ENCODE results near the gene HRH2.

The HRH2 gene

DNA sequence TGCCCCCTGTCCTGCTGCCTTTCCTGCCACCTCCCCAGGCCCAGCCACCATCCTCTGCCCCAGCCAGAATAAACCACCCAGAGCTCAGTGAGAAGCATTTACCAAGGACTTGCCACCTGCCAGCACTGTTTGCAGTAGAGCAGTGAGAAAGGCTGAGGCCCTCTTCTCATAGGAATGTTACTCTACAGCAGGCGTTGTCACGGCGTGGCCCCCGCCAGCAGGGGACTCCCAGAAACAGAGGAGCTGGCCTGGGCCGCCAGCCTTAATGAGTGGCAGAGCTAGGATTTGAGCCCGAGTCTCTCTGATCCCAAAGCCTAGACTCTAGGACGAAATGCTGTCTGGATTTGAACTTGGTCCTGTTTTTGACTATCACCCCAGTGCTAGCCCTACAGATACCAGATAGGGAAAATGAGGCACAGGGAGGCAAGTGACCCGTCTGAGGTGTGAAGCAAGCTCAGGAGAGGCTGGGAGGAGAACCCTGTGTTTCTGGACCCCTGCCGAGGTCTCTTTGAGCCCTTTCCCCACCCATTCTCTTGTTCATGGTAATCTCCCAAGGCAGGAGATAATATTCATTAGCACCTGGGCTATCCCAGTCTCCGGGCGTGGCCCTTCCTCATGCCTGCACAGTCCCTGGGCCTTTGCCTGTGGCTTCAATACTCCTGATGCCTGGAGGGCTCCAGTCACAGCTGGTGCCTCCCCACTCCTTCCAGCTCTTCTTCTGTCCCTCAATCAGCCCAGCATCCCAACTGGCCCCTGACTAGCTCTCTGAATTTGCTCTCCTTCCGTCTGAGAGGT is 30.7 kb downstream of the HRH2 start:
- no peak overlapping the region for H3K4me3 ChIP-seq (replicated peaks; ENCODE audit: low read depth, low read length)
- TF ChIP-seq, protein P1, sequence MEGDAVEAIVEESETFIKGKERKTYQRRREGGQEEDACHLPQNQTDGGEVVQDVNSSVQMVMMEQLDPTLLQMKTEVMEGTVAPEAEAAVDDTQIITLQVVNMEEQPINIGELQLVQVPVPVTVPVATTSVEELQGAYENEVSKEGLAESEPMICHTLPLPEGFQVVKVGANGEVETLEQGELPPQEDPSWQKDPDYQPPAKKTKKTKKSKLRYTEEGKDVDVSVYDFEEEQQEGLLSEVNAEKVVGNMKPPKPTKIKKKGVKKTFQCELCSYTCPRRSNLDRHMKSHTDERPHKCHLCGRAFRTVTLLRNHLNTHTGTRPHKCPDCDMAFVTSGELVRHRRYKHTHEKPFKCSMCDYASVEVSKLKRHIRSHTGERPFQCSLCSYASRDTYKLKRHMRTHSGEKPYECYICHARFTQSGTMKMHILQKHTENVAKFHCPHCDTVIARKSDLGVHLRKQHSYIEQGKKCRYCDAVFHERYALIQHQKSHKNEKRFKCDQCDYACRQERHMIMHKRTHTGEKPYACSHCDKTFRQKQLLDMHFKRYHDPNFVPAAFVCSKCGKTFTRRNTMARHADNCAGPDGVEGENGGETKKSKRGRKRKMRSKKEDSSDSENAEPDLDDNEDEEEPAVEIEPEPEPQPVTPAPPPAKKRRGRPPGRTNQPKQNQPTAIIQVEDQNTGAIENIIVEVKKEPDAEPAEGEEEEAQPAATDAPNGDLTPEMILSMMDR (IDR thresholded peaks at IDR 0.05; ENCODE audit: low read depth, low read length, missing control alignments): no peak
- no peak for DNase-seq (ENCODE audit: extremely low read depth, low read depth)

DNA sequence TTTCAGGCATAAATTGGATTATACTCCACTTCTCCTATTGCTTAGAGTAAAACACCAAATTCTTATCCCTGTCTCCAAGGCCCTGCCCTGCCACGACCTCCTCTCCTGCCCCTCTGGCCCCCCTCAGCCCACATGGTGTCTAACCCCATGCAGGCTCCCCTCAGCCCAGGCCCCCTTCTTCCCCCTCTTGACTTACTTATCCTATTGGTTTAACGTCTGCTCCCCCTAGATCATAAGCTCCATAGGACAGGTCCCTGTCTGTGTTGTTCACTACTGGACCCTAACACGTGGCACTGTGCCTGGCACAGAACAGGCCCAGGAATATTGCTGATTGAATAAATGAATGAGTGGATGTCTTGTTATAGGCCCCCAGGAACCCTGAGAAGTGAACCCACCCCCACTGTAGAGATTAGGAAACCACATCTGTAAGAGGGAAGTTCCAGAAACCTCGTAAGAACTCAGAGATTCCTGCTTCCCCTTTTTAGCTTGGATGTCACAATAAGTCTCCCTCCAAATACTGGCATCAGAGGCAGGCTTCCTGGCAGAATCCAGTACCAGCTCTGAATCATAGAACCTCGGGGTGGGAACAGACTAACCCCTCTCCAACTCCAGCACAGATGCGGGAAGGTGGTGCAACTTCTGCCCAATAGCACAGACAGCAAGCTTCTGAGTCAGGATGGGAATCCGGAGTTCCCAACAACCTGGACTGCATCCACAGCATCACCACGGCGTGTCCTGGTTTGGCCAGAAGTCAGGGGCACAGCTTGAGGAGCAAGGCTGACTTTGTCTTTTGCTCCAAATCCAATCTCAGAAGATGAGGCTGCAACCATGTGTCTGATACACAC is 31.5 kb downstream of the HRH2 start:
- DNase-seq (ENCODE audit: extremely low read depth, low read depth): no peak
- H3K4me3 ChIP-seq (replicated peaks; ENCODE audit: low read depth, low read length): no peak overlapping the region
- TF ChIP-seq, protein P1 (IDR thresholded peaks at IDR 0.05; ENCODE audit: low read depth, low read length, missing control alignments): no peak

DNA sequence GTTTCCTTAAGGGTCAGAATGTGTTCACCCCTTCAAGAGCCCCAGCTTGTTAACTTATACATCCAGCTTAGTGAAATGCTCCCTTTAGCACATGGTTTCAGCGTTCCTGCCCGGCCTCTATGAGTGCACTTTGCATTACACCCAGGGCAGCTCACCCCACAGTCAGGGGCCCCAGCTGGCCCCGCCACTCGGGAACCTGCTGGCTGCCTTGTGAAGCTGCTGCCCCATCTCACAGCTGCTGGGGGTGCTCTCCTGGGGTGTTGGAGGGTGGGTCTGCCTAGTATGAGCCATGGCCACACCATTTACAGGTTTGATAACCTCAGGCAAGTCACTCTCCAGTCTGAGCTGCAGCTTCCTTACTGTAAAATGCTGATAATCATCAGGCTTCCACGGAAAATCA is 32.2 kb downstream of the HRH2 start:
- DNase-seq (ENCODE audit: extremely low read depth, low read depth): no peak
- no peak overlapping the region for H3K4me3 ChIP-seq (replicated peaks; ENCODE audit: low read depth, low read length)
- TF ChIP-seq, protein P1 (IDR thresholded peaks at IDR 0.05; ENCODE audit: low read depth, low read length, missing control alignments): no peak

DNA sequence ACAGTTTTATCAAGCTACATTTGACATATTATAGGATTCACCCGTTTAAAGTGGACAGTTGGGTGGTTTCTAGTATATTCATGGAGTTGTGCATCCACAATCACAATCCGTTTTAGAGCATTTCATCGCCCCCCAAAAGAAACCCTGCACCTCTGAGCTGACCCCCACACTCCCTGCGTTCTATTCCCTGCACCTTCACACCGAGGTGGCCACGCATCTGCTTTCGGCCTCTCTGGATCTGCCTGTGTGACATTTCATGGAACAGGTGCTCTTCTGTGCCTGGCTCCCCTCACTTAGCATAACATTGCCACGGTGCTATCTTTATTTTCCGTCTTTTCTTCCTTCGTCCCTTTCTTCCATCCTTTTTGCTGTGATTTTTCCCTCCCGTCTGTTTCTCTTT is 32.7 kb downstream of the HRH2 start:
- TF ChIP-seq, protein P1 (IDR thresholded peaks at IDR 0.05; ENCODE audit: low read depth, low read length, missing control alignments): no peak
- no peak overlapping the region for H3K4me3 ChIP-seq (replicated peaks; ENCODE audit: low read depth, low read length)
- no peak for DNase-seq (ENCODE audit: extremely low read depth, low read depth)

DNA sequence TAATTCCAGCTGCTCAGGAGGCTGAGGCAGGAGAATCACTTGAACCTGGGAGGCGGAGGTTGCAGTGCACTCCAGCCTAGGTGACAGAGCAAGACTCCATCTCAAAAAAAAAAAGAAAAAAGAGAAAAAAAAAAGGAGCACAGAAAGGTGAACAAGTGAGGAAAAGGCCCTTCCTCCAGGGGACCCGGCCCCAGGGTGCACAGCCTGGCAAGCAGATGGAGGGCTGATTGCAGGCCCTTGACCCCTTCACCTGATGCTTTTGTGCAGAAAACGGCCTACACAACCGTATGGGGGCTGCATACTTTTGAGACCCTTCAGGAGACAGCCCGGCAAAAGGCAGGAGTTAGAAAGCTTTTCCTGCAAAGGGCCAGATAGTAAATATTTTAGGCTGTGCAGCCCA is 33.9 kb downstream of the HRH2 start:
- TF ChIP-seq, protein P1 (IDR thresholded peaks at IDR 0.05; ENCODE audit: low read depth, low read length, missing control alignments): no peak
- no peak for DNase-seq (ENCODE audit: extremely low read depth, low read depth)
- H3K4me3 ChIP-seq (replicated peaks; ENCODE audit: low read depth, low read length): no peak overlapping the region

DNA sequence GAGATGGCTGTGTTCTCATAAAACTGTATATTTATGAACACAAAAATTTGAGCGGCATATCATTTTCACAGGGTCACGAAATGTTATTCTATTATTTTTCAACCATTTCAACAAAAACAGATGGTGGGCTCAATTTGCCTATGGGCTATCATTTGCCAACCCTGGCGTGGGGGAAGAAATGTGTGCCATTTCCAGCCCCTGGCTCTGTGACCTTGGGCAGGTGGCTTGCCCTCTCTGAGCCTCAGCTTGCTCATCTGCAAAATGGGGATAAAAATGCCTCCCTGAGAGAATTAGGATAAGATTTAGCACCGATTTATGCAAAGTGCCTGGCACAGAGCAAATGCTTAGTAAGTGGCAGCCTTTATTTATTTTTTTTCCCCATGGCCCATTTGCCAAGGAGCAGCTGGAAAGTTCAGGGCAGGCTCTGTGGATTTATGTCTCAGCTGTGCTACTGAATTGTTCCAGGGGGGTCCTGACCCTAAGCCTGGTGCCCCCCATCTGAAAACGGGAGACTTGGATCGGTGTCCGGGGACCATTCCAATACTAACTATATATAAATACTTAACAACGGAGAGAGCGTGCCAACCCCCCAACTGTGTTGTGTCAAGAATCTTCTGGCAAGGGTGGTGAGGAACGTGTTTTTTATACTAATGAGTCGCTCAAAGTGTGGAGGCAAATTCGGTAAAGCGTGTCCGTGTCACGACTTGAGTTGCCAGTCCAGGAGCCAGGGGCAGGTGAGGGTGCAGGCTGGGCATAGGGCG is 34.5 kb downstream of the HRH2 start:
- TF ChIP-seq, protein P1 (IDR thresholded peaks at IDR 0.05; ENCODE audit: low read depth, low read length, missing control alignments): no peak
- H3K4me3 ChIP-seq (replicated peaks; ENCODE audit: low read depth, low read length): no peak overlapping the region
- no peak for DNase-seq (ENCODE audit: extremely low read depth, low read depth)
